Measurements from ENCODE around the gene CCDC85C. TPM values are rescaled to one million over a fixed set of nuclear protein-coding genes. Genes with fewer than 3 reads are reported as not detected.

Gene CCDC85C
- total and polyA plus RNA-seq, 2 of the 8 experiments (the other 6 are each of a cell fraction or from before 2014, with no cell fraction given): 16.8 to 35.8 TPM

- H2BK12ac ChIP-seq (ENCODE audit: low read depth, low read length): peak overlapping the region; percentile 27; the same call in 1 of the 2 replicates
- H2BK15ac ChIP-seq (ENCODE audit: low read length): no peak overlapping the region
- H2BK20ac ChIP-seq (ENCODE audit: low read length): no peak overlapping the region
- no peak overlapping the region for H2BK5ac ChIP-seq (ENCODE audit: low read depth, low read length)
- H3K36me3 ChIP-seq (ENCODE audit: control insufficient read depth in 2 of 4, insufficient read depth in 4 of 4, low read length in 3 of 4): no peaks in the 10 kb centered on the region
- H2BK120ac ChIP-seq (replicated peaks; ENCODE audit: low read depth, low read length): no peak overlapping the region
- no peak overlapping the region for H4K5ac ChIP-seq (ENCODE audit: insufficient read length, low read depth, low read length)
- H3K4me1 ChIP-seq (replicated peaks in 1 of 4; ENCODE audit: control insufficient read depth in 3 of 4, insufficient read depth in 4 of 4, low read length in 3 of 4): peaks cover 0 to 15% (median 6%) of the 10 kb centered on the region in 4 experiments; a peak in 4 of 7 replicates
- no peak overlapping the region for H3K14ac ChIP-seq (ENCODE audit: insufficient read length)
- no peak overlapping the region for H3K4me2 ChIP-seq (ENCODE audit: insufficient read depth in 1 of 2, low read depth in 2 of 2, low read length in 2 of 2)
- no peak overlapping the region for H3K56ac ChIP-seq (replicated peaks; ENCODE audit: insufficient read length, low read depth, low read length)
- no peak overlapping the region for H3K9ac ChIP-seq (replicated peaks in 1 of 4; ENCODE audit: extremely low read depth in 1 of 4, low read depth in 3 of 4, low read length in 3 of 4)
- H3K79me2 ChIP-seq (ENCODE audit: control insufficient read depth in 1 of 2, insufficient read depth in 2 of 2, low read length in 2 of 2): no peaks in the 10 kb centered on the region
- H2AFZ ChIP-seq (ENCODE audit: low read length): no peak overlapping the region
- H3K79me1 ChIP-seq (ENCODE audit: low read depth, low read length): no peaks in the 10 kb centered on the region; the same call in 1 of the 2 replicates
- H3K4me3 ChIP-seq (ENCODE audit: extremely low read depth in 1 of 4, insufficient read depth in 2 of 4, low read depth in 3 of 4, low read length in 4 of 4): no peak overlapping the region
- WGBS, 2 experiments (ENCODE audit: extremely low coverage in 1 of 2, insufficient coverage in 1 of 2, insufficient read length in 1 of 2, insufficient replicate concordance in 2 of 2, low coverage in 1 of 2, low lambda C conversion rate in 2 of 2, missing lambda C conversion rate in 1 of 2): 73% methylated on average over 10 of the region's 10 CpGs; no CpG with 5 or more reads in 1 of the 2 experiments
- H3K23ac ChIP-seq (ENCODE audit: insufficient read length): no peak overlapping the region
- H3K9me3 ChIP-seq (ENCODE audit: insufficient read depth in 2 of 2, low read depth in 1 of 2, low read length in 1 of 2): no peaks in the 10 kb centered on the region
- H3K27ac ChIP-seq (ENCODE audit: low read depth, low read length): no peak overlapping the region
- DNase-seq (ENCODE audit: low read depth in 1 of 2, low spot score in 2 of 2) (no peak), FAIRE-seq (no peak)
- H3K23me2 ChIP-seq (ENCODE audit: low read depth, low read length): peaks cover 10% of the 10 kb centered on the region
- peaks cover 0 to 13% (median 8%) of the 10 kb centered on the region in 4 experiments; a peak in 4 of 7 replicates for H3K27me3 ChIP-seq (replicated peaks in 1 of 4; ENCODE audit: control insufficient read depth in 3 of 4, extremely low read depth in 1 of 4, insufficient read depth in 3 of 4, low read length in 3 of 4)
- H4K8ac ChIP-seq (ENCODE audit: extremely low read depth, insufficient read depth, low read length): no peak overlapping the region
- H4K91ac ChIP-seq (replicated peaks; ENCODE audit: insufficient read length, low read length): no peak overlapping the region
- no peak overlapping the region for H3K4ac ChIP-seq (replicated peaks; ENCODE audit: insufficient read length, low read depth, low read length)
- no peak overlapping the region for H3K18ac ChIP-seq (ENCODE audit: extremely low read depth, low read length)
- no peaks in the 10 kb centered on the region for H4K20me1 ChIP-seq (replicated peaks in 1 of 2; ENCODE audit: control insufficient read depth in 1 of 2, insufficient read depth in 2 of 2, low read length in 2 of 2)
- POLR2A ChIA-PET (ENCODE audit: partially characterized antibody): no interaction called here
- CTCF ChIA-PET (ENCODE audit: partially characterized antibody): interaction anchor here (0.5 to 6.4 kb wide), 14 partner anchors 8 to 385 kb away, joined by 3 to 37 read pairs (median 3); no protein-coding TSS in a partner anchor
- peak overlapping the region; percentile 75; the same call in 1 of the 2 replicates for H2AK5ac ChIP-seq (ENCODE audit: low read depth, low read length)
- TF ChIP-seq KDM1A (IDR thresholded peaks at IDR 0.05; ENCODE audit: borderline replicate concordance, low read length): no peak
- no peak for TF ChIP-seq ATF2 (IDR thresholded peaks at IDR 0.05; ENCODE audit: low read length)
These were observed 5.5 kb upstream of the CCDC85C start for GRCh38 chr14:99609245-99610170.

Data from H1 (cell line).